Cardiac fibroblast (primary cell): ENCODE results near the gene KNTC1.
"Not testable (repeated sequence)": the region's sequence is repeated elsewhere in the genome, so short reads cannot be mapped to it uniquely, and the experiment has no call there.

Experiments
- DNase-seq, 2 donors: peaks; one replicate each; pipeline versions ENCODE4 v3.0.0 to v3.0.0-alpha.2; 2010; ENCODE audit warnings: low read depth in 2 of 2
- H3K4me3 ChIP-seq, 2 donors: replicated peaks in 1 of 2; 1 replicate in 1 of 2; 2 replicates in 1 of 2; pipeline ENCODE4 v1.5.1; 2011; ENCODE audit warnings: low read depth in 2 of 2, low read length in 2 of 2, mild to moderate bottlenecking in 2 of 2, moderate library complexity in 1 of 2
- CTCF ChIP-seq: IDR thresholded peaks from one replicate; pipeline ENCODE4 v1.5.1; 2011; ENCODE audit warnings: low read depth, mild to moderate bottlenecking, low read length, inconsistent platforms

Gene KNTC1

GRCh38 chr12:122646517-122647217, 119.6 kb downstream of the KNTC1 start:
- no peak for TF ChIP-seq CTCF
- no peak overlapping the region for H3K4me3 ChIP-seq
- peak; percentile 57 to 81 for DNase-seq

- no peak for TF ChIP-seq CTCF
- DNase-seq = no peak
Measured at GRCh38 chr12:122651520-122652224, 124.6 kb downstream of the KNTC1 start.

GRCh38 chr12:122653291-122653690, 126.2 kb downstream of the KNTC1 start:
- not testable (repeated sequence) for H3K4me3 ChIP-seq, DNase-seq

More at GRCh38 chr12:122651520-122652224, 124.6 kb downstream of the KNTC1 start:
- no peak overlapping the region for H3K4me3 ChIP-seq

- H3K4me3 ChIP-seq = no peak overlapping the region
- TF ChIP-seq CTCF = no peak
- no peak for DNase-seq
Measured at GRCh38 chr12:122656298-122656697, 129.2 kb downstream of the KNTC1 start.

- DNase-seq = peak in 1 of 2 donors; percentile 39
Measured at GRCh38 chr12:122659579-122659978, 132.5 kb downstream of the KNTC1 start.

GRCh38 chr12:122661246-122661645, 134.2 kb downstream of the KNTC1 start:
- TF ChIP-seq CTCF = no peak
- H3K4me3 ChIP-seq = no peak overlapping the region
- DNase-seq = no peak

More at GRCh38 chr12:122659579-122659978, 132.5 kb downstream of the KNTC1 start:
- TF ChIP-seq CTCF = no peak
- no peak overlapping the region for H3K4me3 ChIP-seq

GRCh38 chr12:122661938-122662337, 134.9 kb downstream of the KNTC1 start:
- DNase-seq = no peak
- no peak overlapping the region for H3K4me3 ChIP-seq
- TF ChIP-seq CTCF = no peak
